Thymus (tissue), 11 donors: ENCODE data around the gene NR4A1. TPM values are rescaled to one million over a fixed set of nuclear protein-coding genes. Genes with fewer than 3 reads are reported as not detected.

Experiments used
- DNase-seq, 9 donors: peaks; one replicate each; pipeline ENCODE4 v3.0.0-alpha.2; 2013; ENCODE audit warnings: low spot score in 9 of 9, low read depth in 6 of 9, missing footprints in 1 of 9
- H3K27ac ChIP-seq, 2 donors: one replicate each; pipeline ENCODE4 v1.5.1; 2013; ENCODE audit warnings: control low read depth in 1 of 2, low read depth in 1 of 2, low read length in 1 of 2, mild to moderate bottlenecking in 1 of 2, moderate library complexity in 1 of 2
- H3K27me3 ChIP-seq, 2 donors: one replicate each; pipeline ENCODE4 v1.5.1; 2013; ENCODE audit warnings: low read length in 1 of 2; ENCODE audit not compliant: control insufficient read depth in 2 of 2, insufficient read depth in 1 of 2
- H3K36me3 ChIP-seq, 2 donors: one replicate each; pipeline ENCODE4 v1.5.1; 2013; ENCODE audit warnings: low read length in 1 of 2, mild to moderate bottlenecking in 1 of 2, moderate library complexity in 1 of 2; ENCODE audit not compliant: control insufficient read depth in 2 of 2, insufficient read depth in 2 of 2
- H3K4me1 ChIP-seq, 2 donors: one replicate each; pipeline ENCODE4 v1.5.1; 2013; ENCODE audit warnings: low read length in 2 of 2; ENCODE audit not compliant: control insufficient read depth in 2 of 2, insufficient read depth in 2 of 2
- H3K4me3 ChIP-seq, 2 donors: one replicate each; pipeline ENCODE4 v1.5.1; 2013; ENCODE audit warnings: low read length in 2 of 2, control low read depth in 1 of 2, mild to moderate bottlenecking in 1 of 2
- H3K9me3 ChIP-seq, 2 donors: one replicate each; pipeline ENCODE4 v1.5.1; 2013; ENCODE audit warnings: low read length in 1 of 2, mild to moderate bottlenecking in 1 of 2; ENCODE audit not compliant: control insufficient read depth in 2 of 2, insufficient read depth in 1 of 2
- WGBS: extraction: QIAGEN DNeasy Blood & Tissue Kit; methylation state at CpG from one replicate; pipeline ENCODE4 v1.1.7; 2013; 5-methylcytosine and 5-hydroxymethylcytosine counted together
- polyA plus RNA-seq: library from polyadenylated mRNA; stranded (reverse); fragments of 200-250 nt; gene quantifications from one replicate; pipeline ENCODE4 v1.2.3, GENCODE V29; 2013
- total RNA-seq: library from RNA; stranded (reverse); fragments of 120-200 nt; gene quantifications from one replicate; pipeline ENCODE4 v1.2.4, GENCODE V29; 2013
- donor health status: healthy.

NR4A1 gene
- total and polyA plus RNA-seq, 2 donors, result 10.4 to 106 TPM

- DNase-seq, result no peak
- peaks cover 8 to 31% of the 10 kb centered on the region in 2 donors for H3K36me3 ChIP-seq
- 89% methylated on average over 12 of the region's 12 CpGs for WGBS
- H3K4me1 ChIP-seq, result no peaks in the 10 kb centered on the region
- peaks cover 0 to 10% of the 10 kb centered on the region in 2 donors for H3K27me3 ChIP-seq
- no peaks in the 10 kb centered on the region for H3K9me3 ChIP-seq
- no peak overlapping the region for H3K4me3 ChIP-seq
- H3K27ac ChIP-seq, result no peak overlapping the region
These were observed 8.6 kb downstream of the NR4A1 start for GRCh38 chr12:52059582-52060497.

GRCh38 chr12:52060498-52061177 is 9.4 kb downstream of the NR4A1 start:
- no peak for DNase-seq
- no peaks in the 10 kb centered on the region for H3K9me3 ChIP-seq
- 93% methylated on average over 14 of the region's 14 CpGs for WGBS
- peaks cover 0 to 16% of the 10 kb centered on the region in 2 donors for H3K27me3 ChIP-seq
- H3K4me1 ChIP-seq, result no peaks in the 10 kb centered on the region
- H3K27ac ChIP-seq, result no peak overlapping the region
- H3K36me3 ChIP-seq, result peaks cover 4 to 26% of the 10 kb centered on the region in 2 donors
- H3K4me3 ChIP-seq, result no peak overlapping the region

GRCh38 chr12:52061470-52062166 is 10.4 kb downstream of the NR4A1 start:
- H3K36me3 ChIP-seq, result peaks cover 4 to 19% of the 10 kb centered on the region in 2 donors
- no peak overlapping the region for H3K27ac ChIP-seq
- no peaks in the 10 kb centered on the region for H3K4me1 ChIP-seq
- 96% methylated on average over 12 of the region's 12 CpGs for WGBS
- no peaks in the 10 kb centered on the region for H3K9me3 ChIP-seq
- DNase-seq, result no peak
- H3K4me3 ChIP-seq, result no peak overlapping the region
- peaks cover 0 to 19% of the 10 kb centered on the region in 2 donors for H3K27me3 ChIP-seq

GRCh38 chr12:52062167-52063081 is 11.2 kb downstream of the NR4A1 start:
- Histone ChIP-seq H3K4me1 (no peaks in the 10 kb centered on the region), H3K36me3 (peaks cover 4 to 12% of the 10 kb centered on the region in 2 donors), H3K9me3 (no peaks in the 10 kb centered on the region), H3K4me3 (no peak overlapping the region), H3K27me3 (peaks cover 0 to 23% of the 10 kb centered on the region in 2 donors), H3K27ac (no peak overlapping the region)
- WGBS, result 94% methylated on average over 6 of the region's 6 CpGs
- DNase-seq, result no peak

GRCh38 chr12:52063082-52063924 is 12.1 kb downstream of the NR4A1 start:
- Histone ChIP-seq H3K9me3 (no peaks in the 10 kb centered on the region), H3K36me3 (peaks cover under 1 to 6% of the 10 kb centered on the region in 2 donors), H3K27me3 (peaks cover 0 to 23% of the 10 kb centered on the region in 2 donors), H3K27ac (no peak overlapping the region), H3K4me3 (no peak overlapping the region), H3K4me1 (no peaks in the 10 kb centered on the region)
- WGBS, result 94% methylated on average over 20 of the region's 20 CpGs
- no peak for DNase-seq

- no peak overlapping the region for H3K4me3 ChIP-seq
- peaks cover 0 to 3% of the 10 kb centered on the region in 2 donors for H3K4me1 ChIP-seq
These were observed 12.9 kb downstream of the NR4A1 start for GRCh38 chr12:52063981-52064649.

GRCh38 chr12:52066346-52067080 is 15.3 kb downstream of the NR4A1 start:
- WGBS, result 73% methylated on average over 8 of the region's 8 CpGs
- Histone ChIP-seq H3K36me3 (peaks cover 0 to 2% of the 10 kb centered on the region in 2 donors), H3K27me3 (peaks cover 0 to 23% of the 10 kb centered on the region in 2 donors), H3K4me1 (peaks cover 9 to 20% of the 10 kb centered on the region in 2 donors), H3K9me3 (no peaks in the 10 kb centered on the region), H3K4me3 (no peak overlapping the region), H3K27ac (no peak overlapping the region)
- DNase-seq, result no peak

More at GRCh38 chr12:52063981-52064649, 12.9 kb downstream of the NR4A1 start:
- peaks cover 0 to under 1% of the 10 kb centered on the region in 2 donors for H3K36me3 ChIP-seq
- H3K27ac ChIP-seq, result no peak overlapping the region
- H3K27me3 ChIP-seq, result peaks cover 0 to 23% of the 10 kb centered on the region in 2 donors
- DNase-seq, result no peak
- WGBS, result 92% methylated on average over 12 of the region's 12 CpGs
- no peaks in the 10 kb centered on the region for H3K9me3 ChIP-seq
